HepG2 (cell line): Measurements from ENCODE around the gene AHNAK.

ENCODE experiments used
- CHD2 ChIP-seq: IDR thresholded peaks from 2 replicates; pipeline ENCODE4 v1.6.1; 2011; ENCODE audit warnings: low read depth, low read length, improper control_type of control experiment
- CREB1 ChIP-seq, 2 experiments: fragments of 450-650 bp in 1 of 2; IDR thresholded peaks; 2 replicates each; pipeline ENCODE4 v1.6.1; 2016 to 2017; ENCODE audit warnings: control low read depth in 1 of 2, mild to moderate bottlenecking in 1 of 2, missing compliant biosample characterization in 1 of 2, missing genetic modification characterization in 1 of 2
- HNRNPL ChIP-seq: fragments of 200-400 bp; formaldehyde crosslinking; IDR thresholded peaks from 2 replicates; pipeline ENCODE4 v1.6.1; 2017; ENCODE audit warnings: mild to moderate bottlenecking, low read depth, low read length
- ZNF274 ChIP-seq: sonication (generic); formaldehyde crosslinking; IDR thresholded peaks from 2 replicates; pipeline ENCODE4 v1.5.1; 2020; ENCODE audit warnings: mild to moderate bottlenecking, missing genetic modification reagents
- ZNF737 ChIP-seq: sonication (generic); formaldehyde crosslinking; IDR thresholded peaks from 2 replicates; pipeline ENCODE4 v1.5.0; 2020; ENCODE audit warnings: missing genetic modification reagents, mild to moderate bottlenecking, borderline replicate concordance

GRCh38 chr11:62446091-62446490 is 100.5 kb downstream of the AHNAK start:
- TF ChIP-seq ZNF737 (CRISPR knock-in tag): no peak
- no peak for TF ChIP-seq HNRNPL
- TF ChIP-seq CHD2: no peak
- TF ChIP-seq CREB1 (IDR thresholded peaks at IDR 0.05): no peak
- TF ChIP-seq CREB1 (CRISPR knock-in tag; IDR thresholded peaks at IDR 0.05): no peak
- no peak for TF ChIP-seq ZNF274 (CRISPR knock-in tag)
